ENCODE data around the gene MYMX. TPM values are rescaled to one million over a fixed set of nuclear protein-coding genes. Genes with fewer than 3 reads are reported as not detected.

The MYMX gene
- total and polyA plus RNA-seq, 2 of the 13 experiments (the other 11 are each of a cell fraction or from before 2014, with no cell fraction given): not detected

DNA sequence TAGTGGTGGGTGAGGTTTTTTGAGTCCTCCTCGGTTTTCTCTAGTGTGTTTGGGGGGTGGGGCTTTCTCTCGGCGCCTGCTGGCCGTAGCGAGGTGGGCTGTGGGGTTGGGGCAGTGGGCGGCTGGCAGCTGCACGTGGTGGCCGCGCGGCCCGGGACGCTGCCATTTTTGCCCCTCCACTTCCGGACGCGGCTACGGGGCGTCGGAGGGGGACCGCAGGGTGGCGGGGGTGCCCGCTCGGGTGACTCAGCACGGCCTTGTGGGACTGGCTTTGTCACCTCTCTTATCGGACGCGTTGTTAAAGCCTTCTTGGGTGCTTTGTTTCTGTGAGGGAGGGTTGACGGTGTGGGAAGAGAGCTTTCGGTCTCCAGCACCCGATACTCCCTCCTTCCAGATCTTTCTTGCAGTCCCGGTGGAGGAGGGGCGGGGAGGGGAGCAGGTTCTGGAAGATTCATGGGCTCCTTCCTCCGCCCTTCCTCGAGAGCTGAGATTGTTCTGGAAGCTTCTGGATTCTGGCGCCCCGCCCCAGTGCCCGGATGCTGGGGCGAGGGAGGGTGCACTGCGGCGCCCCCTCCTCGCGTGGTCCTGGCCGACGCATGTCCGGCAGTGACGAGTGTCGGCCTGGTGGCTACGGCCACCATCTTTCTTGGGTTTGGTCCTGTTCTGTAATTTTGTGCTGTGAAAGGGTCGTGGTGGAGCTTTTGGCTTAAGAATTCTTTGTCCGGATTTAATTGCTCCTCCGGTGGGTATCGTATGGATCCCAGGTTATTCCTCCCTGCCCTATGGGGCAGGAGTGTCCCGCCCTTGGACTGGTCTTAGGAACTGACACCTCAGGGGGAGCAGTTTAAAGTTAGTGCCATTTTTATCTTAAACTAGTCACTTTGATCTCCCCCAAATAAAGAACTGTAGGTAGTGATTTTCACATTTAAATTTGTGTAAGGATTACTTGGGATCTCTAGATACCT, 30.9 kb downstream of the MYMX start (continued):
- TF ChIP-seq SAFB2 (CRISPR knock-in tag; IDR thresholded peaks at IDR 0.05; ENCODE audit: borderline replicate concordance, low read depth) (no peak), KMT2A (CRISPR knock-in tag; IDR thresholded peaks at IDR 0.05) (0 out of 2 replicates have a peak, but pooled peaks have one; percentile 18), YY1 (IDR thresholded peaks at IDR 0.05; ENCODE audit: insufficient read depth, insufficient replicate concordance, low read depth, low read length) (peak; percentile 91), NFKBIZ (CRISPR knock-in tag; IDR thresholded peaks at IDR 0.05) (no peak), BRCA1 (CRISPR knock-in tag; IDR thresholded peaks at IDR 0.05) (no peak), SUZ12 (IDR thresholded peaks at IDR 0.05; ENCODE audit: low read depth, low read length) (no peak), ZNF766 (CRISPR knock-in tag; IDR thresholded peaks at IDR 0.05; ENCODE audit: borderline replicate concordance) (no peak), HNRNPLL (IDR thresholded peaks at IDR 0.05; ENCODE audit: low read depth, low read length, poor library complexity, severe bottlenecking) (no peak), SNRNP70 (IDR thresholded peaks at IDR 0.05; ENCODE audit: low read depth, low read length) (no peak), ZNF713 (CRISPR knock-in tag; IDR thresholded peaks at IDR 0.05) (no peak), NRL (CRISPR knock-in tag; IDR thresholded peaks at IDR 0.05; ENCODE audit: borderline replicate concordance) (no peak), ZNF430 (CRISPR knock-in tag; IDR thresholded peaks at IDR 0.05) (no peak), MED1 (CRISPR knock-in tag; IDR thresholded peaks at IDR 0.05) (peak; percentile 19; the same call in 1 of the 2 replicates), ATM (IDR thresholded peaks at IDR 0.05; ENCODE audit: borderline replicate concordance) (no peak), SALL2 (CRISPR knock-in tag; IDR thresholded peaks at IDR 0.05) (no peak)
- TF ChIP-seq, protein P1, sequence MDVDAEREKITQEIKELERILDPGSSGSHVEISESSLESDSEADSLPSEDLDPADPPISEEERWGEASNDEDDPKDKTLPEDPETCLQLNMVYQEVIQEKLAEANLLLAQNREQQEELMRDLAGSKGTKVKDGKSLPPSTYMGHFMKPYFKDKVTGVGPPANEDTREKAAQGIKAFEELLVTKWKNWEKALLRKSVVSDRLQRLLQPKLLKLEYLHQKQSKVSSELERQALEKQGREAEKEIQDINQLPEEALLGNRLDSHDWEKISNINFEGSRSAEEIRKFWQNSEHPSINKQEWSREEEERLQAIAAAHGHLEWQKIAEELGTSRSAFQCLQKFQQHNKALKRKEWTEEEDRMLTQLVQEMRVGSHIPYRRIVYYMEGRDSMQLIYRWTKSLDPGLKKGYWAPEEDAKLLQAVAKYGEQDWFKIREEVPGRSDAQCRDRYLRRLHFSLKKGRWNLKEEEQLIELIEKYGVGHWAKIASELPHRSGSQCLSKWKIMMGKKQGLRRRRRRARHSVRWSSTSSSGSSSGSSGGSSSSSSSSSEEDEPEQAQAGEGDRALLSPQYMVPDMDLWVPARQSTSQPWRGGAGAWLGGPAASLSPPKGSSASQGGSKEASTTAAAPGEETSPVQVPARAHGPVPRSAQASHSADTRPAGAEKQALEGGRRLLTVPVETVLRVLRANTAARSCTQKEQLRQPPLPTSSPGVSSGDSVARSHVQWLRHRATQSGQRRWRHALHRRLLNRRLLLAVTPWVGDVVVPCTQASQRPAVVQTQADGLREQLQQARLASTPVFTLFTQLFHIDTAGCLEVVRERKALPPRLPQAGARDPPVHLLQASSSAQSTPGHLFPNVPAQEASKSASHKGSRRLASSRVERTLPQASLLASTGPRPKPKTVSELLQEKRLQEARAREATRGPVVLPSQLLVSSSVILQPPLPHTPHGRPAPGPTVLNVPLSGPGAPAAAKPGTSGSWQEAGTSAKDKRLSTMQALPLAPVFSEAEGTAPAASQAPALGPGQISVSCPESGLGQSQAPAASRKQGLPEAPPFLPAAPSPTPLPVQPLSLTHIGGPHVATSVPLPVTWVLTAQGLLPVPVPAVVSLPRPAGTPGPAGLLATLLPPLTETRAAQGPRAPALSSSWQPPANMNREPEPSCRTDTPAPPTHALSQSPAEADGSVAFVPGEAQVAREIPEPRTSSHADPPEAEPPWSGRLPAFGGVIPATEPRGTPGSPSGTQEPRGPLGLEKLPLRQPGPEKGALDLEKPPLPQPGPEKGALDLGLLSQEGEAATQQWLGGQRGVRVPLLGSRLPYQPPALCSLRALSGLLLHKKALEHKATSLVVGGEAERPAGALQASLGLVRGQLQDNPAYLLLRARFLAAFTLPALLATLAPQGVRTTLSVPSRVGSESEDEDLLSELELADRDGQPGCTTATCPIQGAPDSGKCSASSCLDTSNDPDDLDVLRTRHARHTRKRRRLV (CRISPR knock-in tag; IDR thresholded peaks at IDR 0.05): no peak
- TF ChIP-seq, protein P2, sequence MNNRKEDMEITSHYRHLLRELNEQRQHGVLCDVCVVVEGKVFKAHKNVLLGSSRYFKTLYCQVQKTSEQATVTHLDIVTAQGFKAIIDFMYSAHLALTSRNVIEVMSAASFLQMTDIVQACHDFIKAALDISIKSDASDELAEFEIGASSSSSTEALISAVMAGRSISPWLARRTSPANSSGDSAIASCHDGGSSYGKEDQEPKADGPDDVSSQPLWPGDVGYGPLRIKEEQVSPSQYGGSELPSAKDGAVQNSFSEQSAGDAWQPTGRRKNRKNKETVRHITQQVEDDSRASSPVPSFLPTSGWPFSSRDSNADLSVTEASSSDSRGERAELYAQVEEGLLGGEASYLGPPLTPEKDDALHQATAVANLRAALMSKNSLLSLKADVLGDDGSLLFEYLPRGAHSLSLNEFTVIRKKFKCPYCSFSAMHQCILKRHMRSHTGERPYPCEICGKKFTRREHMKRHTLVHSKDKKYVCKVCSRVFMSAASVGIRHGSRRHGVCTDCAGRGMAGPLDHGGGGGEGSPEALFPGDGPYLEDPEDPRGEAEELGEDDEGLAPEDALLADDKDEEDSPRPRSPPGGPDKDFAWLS (CRISPR knock-in tag; IDR thresholded peaks at IDR 0.05; ENCODE audit: borderline replicate concordance): no peak
- TF ChIP-seq, protein P3, sequence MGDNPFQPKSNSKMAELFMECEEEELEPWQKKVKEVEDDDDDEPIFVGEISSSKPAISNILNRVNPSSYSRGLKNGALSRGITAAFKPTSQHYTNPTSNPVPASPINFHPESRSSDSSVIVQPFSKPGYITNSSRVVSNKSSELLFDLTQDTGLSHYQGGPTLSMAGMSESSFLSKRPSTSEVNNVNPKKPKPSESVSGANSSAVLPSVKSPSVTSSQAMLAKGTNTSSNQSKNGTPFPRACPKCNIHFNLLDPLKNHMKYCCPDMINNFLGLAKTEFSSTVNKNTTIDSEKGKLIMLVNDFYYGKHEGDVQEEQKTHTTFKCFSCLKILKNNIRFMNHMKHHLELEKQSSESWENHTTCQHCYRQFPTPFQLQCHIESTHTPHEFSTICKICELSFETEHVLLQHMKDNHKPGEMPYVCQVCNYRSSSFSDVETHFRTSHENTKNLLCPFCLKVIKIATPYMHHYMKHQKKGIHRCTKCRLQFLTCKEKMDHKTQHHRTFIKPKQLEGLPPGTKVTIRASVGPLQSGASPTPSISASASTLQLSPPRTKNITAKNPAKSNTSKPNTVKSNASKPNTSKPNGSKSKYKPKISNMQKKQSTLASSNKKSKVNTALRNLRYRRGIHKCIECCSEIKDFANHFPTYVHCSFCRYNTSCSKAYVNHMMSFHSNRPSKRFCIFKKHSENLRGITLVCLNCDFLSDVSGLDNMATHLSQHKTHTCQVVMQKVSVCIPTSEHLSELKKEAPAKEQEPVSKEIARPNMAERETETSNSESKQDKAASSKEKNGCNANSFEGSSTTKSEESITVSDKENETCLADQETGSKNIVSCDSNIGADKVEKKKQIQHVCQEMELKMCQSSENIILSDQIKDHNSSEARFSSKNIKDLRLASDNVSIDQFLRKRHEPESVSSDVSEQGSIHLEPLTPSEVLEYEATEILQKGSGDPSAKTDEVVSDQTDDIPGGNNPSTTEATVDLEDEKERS (CRISPR knock-in tag; IDR thresholded peaks at IDR 0.05): 0 out of 2 replicates have a peak, but pooled peaks have one; percentile 21
